Heart right ventricle (tissue), 16 donors: Measurements from ENCODE around the gene SAXO1. TPM values are rescaled to one million over a fixed set of nuclear protein-coding genes. Genes with fewer than 3 reads are reported as not detected.

ENCODE experiments used
- ATAC-seq, 8 donors: fragments of 200-7000 bp; cut with Tn5 transposase; one replicate each; pipeline ENCODE4 v1.9.1; 2020; ENCODE audit warnings: mild to moderate bottlenecking in 8 of 8, moderate library complexity in 8 of 8, moderate number of reproducible peaks in 1 of 8
- DNase-seq, 2 donors: peaks; one replicate each; pipeline ENCODE4 v3.0.0-alpha.2; 2020
- H3K27ac ChIP-seq, 10 donors: fragments of 200-600 bp; sonication (generic) in 2 of 10; one replicate each; pipeline versions ENCODE4 v1.5.0 to v1.8.0; 2020 to 2022; ENCODE audit warnings: mild to moderate bottlenecking in 3 of 10
- H3K27me3 ChIP-seq, 7 donors: fragments of 200-600 bp; one replicate each; pipeline ENCODE4 v1.8.0; 2021 to 2022; ENCODE audit warnings: mild to moderate bottlenecking in 2 of 7
- H3K36me3 ChIP-seq, 9 donors: fragments of 200-600 bp; sonication (generic) in 1 of 9; one replicate each; pipeline versions ENCODE4 v1.5.0 to v1.8.0; 2020 to 2022; ENCODE audit warnings: mild to moderate bottlenecking in 2 of 9
- H3K4me1 ChIP-seq, 9 donors: fragments of 200-600 bp; sonication (generic) in 1 of 9; one replicate each; pipeline versions ENCODE4 v1.5.0 to v1.8.0; 2020 to 2022; ENCODE audit warnings: mild to moderate bottlenecking in 4 of 9
- H3K4me3 ChIP-seq, 10 donors: fragments of 200-600 bp; sonication (generic) in 2 of 10; one replicate each; pipeline versions ENCODE4 v1.5.0 to v1.8.0; 2020 to 2022; ENCODE audit warnings: mild to moderate bottlenecking in 7 of 10, moderate library complexity in 2 of 10
- H3K9me3 ChIP-seq, 11 donors: fragments of 200-600 bp in 10 of 11; sonication (generic) in 2 of 11; one replicate each; pipeline versions ENCODE4 v1.5.0 to v1.8.0; 2013 to 2022; ENCODE audit warnings: mild to moderate bottlenecking in 2 of 11, control low read depth in 1 of 11, moderate library complexity in 1 of 11
- WGBS, 2 donors: extraction: QIAGEN DNeasy Blood & Tissue Kit; methylation state at CpG; one replicate each; pipeline ENCODE4 v1.1.7; 2013; ENCODE audit warnings: inconsistent platforms in 1 of 2; 5-methylcytosine and 5-hydroxymethylcytosine counted together
- intact Hi-C, 10 donors: fragments of 100-400 bp; cut with DNase I; formaldehyde crosslinking; loops; one replicate each; pipeline versions ENCODE4 v1.11.1 to v1.14.2; 2022
- polyA plus RNA-seq, 2 donors: library from polyadenylated mRNA; stranded (reverse); fragments of 200-250 nt; gene quantifications; one replicate each; pipeline ENCODE4 v1.2.3, GENCODE V29; 2013
- total RNA-seq, 10 donors: library from RNA; stranded (reverse); fragmentation: NEBNext Ultra II Directional in 3 of 10; extraction: Animal tissue kit (Norgen Biotek cat#: 25700) in 3 of 10; gene quantifications; one replicate each; pipeline versions ENCODE4 v1.2.1 to v1.2.4, GENCODE V29; 2021 to 2023
- TF ChIP-seq, protein P1 (sequence below), 9 donors: fragments of 200-600 bp; sonication (generic) in 2 of 9; IDR thresholded peaks; one replicate each; pipeline versions ENCODE4 v1.5.0 to v1.8.0; 2021 to 2022; ENCODE audit warnings: antibody characterized with exemption in 9 of 9, mild to moderate bottlenecking in 5 of 9, moderate library complexity in 1 of 9
- donor health status: Arrhythmogenic right ventricular cardiomyopathy.
- donor health status: ischemic (EF 13 %, LVEDD 7.1; RV severe dilation, severe dysfunction).
- donor health status: healthy with polysubstance abuse.
- donor health status: DM: no; HTN: yes; CAD: no.
- donor health status: DM: no; HTN: no; CAD: no.
- donor health status: ischemic (EF 25% LVEDD 6.9; RV normal size, moderate dysfunction).
- donor health status: ischemic (EF 25% LVEDD 5.7; RV mildly dilated, moderate dysfunction).
- donor health status: healthy.
- donor health status: DM: yes; HTN: yes; CAD: no.
- donor health status: Ischemic cardiomyopathy.
- donor health status: ischemic (EF 35%, LVEDD 5.7; RV mildly dilated, moderate dysfunction).
- donor health status: nonischemic (EF 11% LVEDD 7.7; RV severe dilation, severe dysfunction).
- donor health status: DM: yes; HTN: yes; CAD: no.
- donor health status: PGD.
- donor health status: ischemic (EF 29% LVEDD 5.4; RV normal size, mild dysfunction).
- donor health status: nonischemic (EF 23%, LVEDD 6.1; RV moderate dilation, normal function).

SAXO1 gene
- total and polyA plus RNA-seq, 12 donors, result 0.06 TPM; not detected in 11

DNA sequence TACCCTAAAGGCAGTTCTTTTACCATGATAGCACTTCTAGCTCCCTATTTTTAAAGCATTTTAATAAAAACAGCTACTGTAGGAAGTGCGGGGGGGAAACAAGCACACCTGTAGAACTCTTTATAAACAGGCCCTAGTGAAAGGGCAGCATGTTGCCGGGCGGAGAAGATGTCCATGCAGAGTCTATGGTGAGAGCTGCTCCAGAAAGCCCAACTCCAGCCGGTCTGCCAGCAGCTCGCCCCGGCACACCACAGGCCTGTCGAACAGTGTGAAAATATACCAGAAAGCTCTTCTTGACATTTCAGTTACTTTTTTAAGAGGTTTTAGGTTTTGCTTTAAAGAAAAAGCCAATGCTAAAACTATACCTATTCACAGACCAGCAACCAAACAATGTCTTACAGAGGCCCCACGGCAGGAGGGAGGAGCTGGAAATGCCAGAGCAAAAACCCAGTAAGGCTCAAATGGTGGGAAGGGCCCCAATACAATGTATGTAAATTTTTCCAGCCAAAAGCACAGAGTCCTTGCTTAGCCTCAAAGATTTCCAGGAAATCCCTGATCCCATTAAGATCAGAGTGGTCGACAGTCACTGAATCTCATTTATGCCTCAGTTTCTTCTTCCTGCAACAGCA is 121.2 kb downstream of the SAXO1 start:
- intact Hi-C loops, result no loop called here

DNA sequence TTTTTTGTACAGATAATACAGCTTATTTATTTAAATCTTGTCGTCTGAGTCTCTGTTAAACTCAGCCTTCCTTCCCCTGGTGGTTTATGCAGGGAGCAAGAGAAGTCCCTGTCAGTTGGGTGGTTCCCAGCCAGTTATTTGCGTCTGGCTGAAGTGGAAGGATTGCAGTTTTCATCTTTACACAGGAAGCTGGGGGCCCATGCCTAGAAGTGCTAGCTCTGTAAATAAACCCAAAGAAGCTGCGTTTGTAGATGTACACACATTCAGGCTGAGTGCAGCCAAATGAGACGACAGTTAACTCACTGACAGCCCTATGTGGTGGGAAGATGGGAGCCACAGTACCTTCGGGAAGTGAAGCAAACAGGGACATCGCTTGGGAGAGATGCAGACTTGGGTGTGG is 122.1 kb downstream of the SAXO1 start:
- DNase-seq (no peak), ATAC-seq (no peak)
- Histone ChIP-seq H3K4me1 (no peaks in the 10 kb centered on the region), H3K27me3 (peaks cover 0 to 4% (median 0%) of the 10 kb centered on the region in 7 donors), H3K4me3 (no peak overlapping the region), H3K36me3 (no peaks in the 10 kb centered on the region), H3K27ac (no peak overlapping the region), H3K9me3 (no peaks in the 10 kb centered on the region)
- intact Hi-C loops, result no loop called here
- 46 to 68% methylated on average over 6 of the region's 6 CpGs for WGBS, 2 donors
- TF ChIP-seq, protein P1, sequence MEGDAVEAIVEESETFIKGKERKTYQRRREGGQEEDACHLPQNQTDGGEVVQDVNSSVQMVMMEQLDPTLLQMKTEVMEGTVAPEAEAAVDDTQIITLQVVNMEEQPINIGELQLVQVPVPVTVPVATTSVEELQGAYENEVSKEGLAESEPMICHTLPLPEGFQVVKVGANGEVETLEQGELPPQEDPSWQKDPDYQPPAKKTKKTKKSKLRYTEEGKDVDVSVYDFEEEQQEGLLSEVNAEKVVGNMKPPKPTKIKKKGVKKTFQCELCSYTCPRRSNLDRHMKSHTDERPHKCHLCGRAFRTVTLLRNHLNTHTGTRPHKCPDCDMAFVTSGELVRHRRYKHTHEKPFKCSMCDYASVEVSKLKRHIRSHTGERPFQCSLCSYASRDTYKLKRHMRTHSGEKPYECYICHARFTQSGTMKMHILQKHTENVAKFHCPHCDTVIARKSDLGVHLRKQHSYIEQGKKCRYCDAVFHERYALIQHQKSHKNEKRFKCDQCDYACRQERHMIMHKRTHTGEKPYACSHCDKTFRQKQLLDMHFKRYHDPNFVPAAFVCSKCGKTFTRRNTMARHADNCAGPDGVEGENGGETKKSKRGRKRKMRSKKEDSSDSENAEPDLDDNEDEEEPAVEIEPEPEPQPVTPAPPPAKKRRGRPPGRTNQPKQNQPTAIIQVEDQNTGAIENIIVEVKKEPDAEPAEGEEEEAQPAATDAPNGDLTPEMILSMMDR (IDR thresholded peaks at IDR 0.05), result no peak

More for the DNA sequence above, 121.2 kb downstream of the SAXO1 start:
- no peak for DNase-seq
- Histone ChIP-seq H3K36me3 (no peaks in the 10 kb centered on the region), H3K4me1 (no peaks in the 10 kb centered on the region), H3K27ac (no peak overlapping the region), H3K27me3 (peaks cover 0 to 4% (median 0%) of the 10 kb centered on the region in 7 donors), H3K9me3 (no peaks in the 10 kb centered on the region), H3K4me3 (no peak overlapping the region)
- 94 to 95% methylated on average over 9 of the region's 9 CpGs for WGBS, 2 donors
- TF ChIP-seq, protein P1 (IDR thresholded peaks at IDR 0.05), result no peak
- no peak for ATAC-seq

DNA sequence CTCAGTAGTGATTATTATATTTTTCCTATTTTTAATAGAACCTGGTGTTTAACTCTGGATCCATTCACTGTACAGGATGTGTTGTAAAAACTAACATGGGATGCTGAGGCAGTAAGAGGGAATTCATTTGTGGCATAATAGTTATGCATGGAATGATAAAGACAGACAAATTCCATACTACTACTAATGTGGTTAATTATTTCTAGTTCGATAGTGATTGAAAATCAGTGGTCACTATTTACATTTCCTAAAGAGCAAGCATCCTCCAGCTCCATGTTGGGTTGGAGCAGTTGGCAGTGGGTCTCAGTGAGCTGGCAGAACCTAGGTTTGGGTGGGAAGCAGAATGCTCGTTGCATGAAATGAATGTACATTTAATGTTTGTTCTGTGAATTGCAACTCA is 122.6 kb downstream of the SAXO1 start:
- H3K36me3 ChIP-seq, result no peaks in the 10 kb centered on the region
- no peaks in the 10 kb centered on the region for H3K9me3 ChIP-seq
- ATAC-seq (no peak), DNase-seq (no peak)
- H3K4me3 ChIP-seq, result no peak overlapping the region
- WGBS, 2 donors, result 74 to 86% methylated on average over 2 of the region's 2 CpGs
- intact Hi-C loops, result no loop called here
- TF ChIP-seq, protein P1 (IDR thresholded peaks at IDR 0.05), result no peak
- H3K27me3 ChIP-seq, result peaks cover 0 to 4% (median 0%) of the 10 kb centered on the region in 7 donors
- no peaks in the 10 kb centered on the region for H3K4me1 ChIP-seq
- no peak overlapping the region for H3K27ac ChIP-seq

DNA sequence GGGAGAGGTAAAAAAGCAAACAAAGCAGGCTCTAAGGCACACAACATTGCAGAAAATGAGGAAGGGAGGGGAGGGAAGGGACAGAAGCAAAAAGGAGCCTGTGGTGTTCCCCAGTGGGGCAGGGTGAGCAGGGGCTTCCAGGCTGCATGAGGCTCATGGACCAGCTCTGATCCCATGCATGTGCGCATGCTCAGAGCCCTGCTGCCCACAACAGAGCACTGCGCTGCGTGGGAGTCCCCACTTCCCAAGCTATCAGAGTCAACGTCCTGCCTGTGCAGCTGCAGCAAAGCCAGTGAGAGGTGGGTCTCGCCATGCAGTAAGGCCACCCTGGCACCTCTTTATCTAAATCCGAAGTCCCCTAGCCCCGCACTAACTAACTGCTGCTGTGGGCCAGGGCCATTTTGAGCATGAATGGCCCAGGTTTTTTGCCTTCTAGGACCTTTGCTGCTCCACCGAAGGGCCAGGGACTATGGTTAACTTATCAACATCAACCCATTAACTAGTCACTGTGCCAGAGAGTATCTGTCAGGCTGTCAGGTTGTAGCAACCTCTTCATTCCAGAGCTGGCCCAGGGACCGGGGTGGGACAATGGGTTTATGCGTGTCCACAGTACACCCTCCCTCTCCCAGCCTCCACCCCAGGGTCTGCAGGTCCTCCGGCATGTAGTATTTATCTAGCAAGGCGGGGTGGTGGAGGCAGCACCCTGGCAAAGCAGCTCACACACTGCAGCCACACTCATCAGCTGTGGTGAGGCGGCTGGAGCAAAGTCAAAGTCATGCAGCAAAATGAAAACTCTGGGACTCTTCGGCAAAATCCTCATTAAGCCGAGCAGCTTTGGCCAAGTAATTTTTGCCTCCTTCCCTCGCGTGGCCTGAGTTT is 123.6 kb downstream of the SAXO1 start:
- no peaks in the 10 kb centered on the region for H3K36me3 ChIP-seq
- H3K4me1 ChIP-seq, result no peaks in the 10 kb centered on the region
- H3K4me3 ChIP-seq, result no peak overlapping the region
- ATAC-seq (no peak), DNase-seq (no peak)
- H3K27ac ChIP-seq, result no peak overlapping the region
- intact Hi-C loops, result no loop called here
- TF ChIP-seq, protein P1 (IDR thresholded peaks at IDR 0.05), result no peak
- WGBS, 2 donors, result 80 to 88% methylated on average over 17 of the region's 17 CpGs
- H3K27me3 ChIP-seq, result peaks cover 0 to 4% (median 0%) of the 10 kb centered on the region in 7 donors
- no peaks in the 10 kb centered on the region for H3K9me3 ChIP-seq
